Measurements from ENCODE around the gene NRDE2.
A peak's percentile ranks its signal among the peaks of the same experiment; 100 is the strongest.
"Not testable (repeated sequence)": the region's sequence is repeated elsewhere in the genome, so short reads cannot be mapped to it uniquely, and the experiment has no call there.

The NRDE2 gene

GRCh38 chr14:90273532-90273931, 58.2 kb downstream of the NRDE2 start:
- no peak for DNase-seq

- DNase-seq, result no peak
Observed at GRCh38 chr14:90272523-90272922, 59.2 kb downstream of the NRDE2 start.

- DNase-seq, result no peak
Observed at GRCh38 chr14:90268420-90268819, 63.3 kb downstream of the NRDE2 start.

- DNase-seq, result no peak
Observed at GRCh38 chr14:90266441-90267154, 65.1 kb downstream of the NRDE2 start.

GRCh38 chr14:90263748-90264449, 67.8 kb downstream of the NRDE2 start:
- no peak for DNase-seq

GRCh38 chr14:90256354-90257131, 75.2 kb downstream of the NRDE2 start, which contains the start of gene PSMC1:
Gene PSMC1 (plus strand): TSS chr14:90256553. CDS start chr14:90256598, 45 bp downstream.
- peak; percentile 70 to 89 for DNase-seq

GRCh38 chr14:90255871-90256270, 75.9 kb downstream of the NRDE2 start:
- DNase-seq, result no peak

- DNase-seq, result no peak
Observed at GRCh38 chr14:90253826-90254225, 77.9 kb downstream of the NRDE2 start.

GRCh38 chr14:90248594-90248993, 83.1 kb downstream of the NRDE2 start:
- no peak for DNase-seq

- DNase-seq, result not testable (repeated sequence)
Observed at GRCh38 chr14:90247441-90247840, 84.3 kb downstream of the NRDE2 start.

GRCh38 chr14:90246936-90247335, 84.8 kb downstream of the NRDE2 start:
- no peak for DNase-seq

- DNase-seq, result no peak
Observed at GRCh38 chr14:90242444-90242843, 89.3 kb downstream of the NRDE2 start.

GRCh38 chr14:90239139-90239538, 92.6 kb downstream of the NRDE2 start:
- DNase-seq, result no peak

GRCh38 chr14:90235179-90235976, 96.4 kb downstream of the NRDE2 start:
- DNase-seq, result peak; percentile 27 to 41

GRCh38 chr14:90229942-90230341, 101.8 kb downstream of the NRDE2 start:
- DNase-seq, result not testable (repeated sequence)

- DNase-seq, result no peak
Observed at GRCh38 chr14:90228478-90228877, 103.3 kb downstream of the NRDE2 start.
